ENCODE measurements around the gene SLC17A9.
"Not testable (repeated sequence)": the region's sequence is repeated elsewhere in the genome, so short reads cannot be mapped to it uniquely, and the experiment has no call there.

Gene SLC17A9

DNA sequence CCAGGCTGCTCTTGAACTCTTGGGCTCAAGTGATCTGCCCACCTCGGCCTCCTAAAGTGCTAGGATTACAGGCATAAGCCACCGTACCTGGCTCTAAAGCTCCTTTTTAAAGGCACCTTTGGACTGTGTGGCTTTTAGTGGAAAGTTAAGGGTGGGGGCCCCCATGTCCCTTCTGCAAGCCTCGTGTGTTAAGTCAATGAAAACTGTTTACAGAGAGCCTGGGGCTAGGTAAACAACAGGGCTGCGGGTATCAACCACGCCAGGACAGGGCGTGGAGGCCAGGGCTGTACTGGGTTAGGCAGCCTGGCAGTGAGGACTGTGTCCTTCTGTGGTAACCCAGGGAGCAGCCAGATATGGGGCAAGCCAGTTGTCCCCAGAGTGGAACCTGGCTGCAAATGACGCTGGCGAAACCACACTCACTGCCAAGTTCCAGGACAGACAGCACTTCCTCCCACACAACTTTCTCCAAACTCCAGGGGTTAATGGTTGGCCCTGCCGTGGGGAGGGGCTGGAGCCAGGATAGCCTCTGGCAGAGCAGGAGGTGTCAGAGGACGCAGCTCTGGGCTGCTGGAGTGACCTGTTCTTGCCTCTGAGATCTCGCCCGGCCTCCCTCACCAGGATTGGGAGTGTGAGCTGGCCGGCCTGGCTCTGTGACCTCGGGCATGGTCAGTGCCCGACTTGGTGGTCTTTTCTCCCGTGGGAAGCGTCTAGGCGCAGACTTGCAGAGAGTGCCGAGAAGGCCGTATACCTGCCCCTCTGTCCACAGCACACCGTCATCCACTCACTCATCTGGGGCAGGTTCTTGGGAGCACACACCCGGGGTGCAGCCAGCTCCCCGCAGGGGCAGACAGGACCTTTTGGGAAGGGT, 3.2 kb downstream of the SLC17A9 start:
- no peak overlapping the region for H3K9ac ChIP-seq (ENCODE audit: insufficient read length)
- no peak overlapping the region for H3K4me3 ChIP-seq
- TF ChIP-seq FOXP2 (optimal IDR thresholded peaks at IDR 0.05; ENCODE audit: control extremely low read depth, extremely low read length, insufficient read depth) = no peak
- TF ChIP-seq EZH2 (IDR thresholded peaks at IDR 0.05) = no peak
- no peak for TF ChIP-seq POLR2AphosphoS5 (IDR thresholded peaks at IDR 0.05; ENCODE audit: borderline replicate concordance, low read depth, low read length)
- no peaks in the 10 kb centered on the region for H3K36me3 ChIP-seq (ENCODE audit: insufficient read depth, low read length)
- H3K9me3 ChIP-seq (ENCODE audit: low read depth, low read length) = no peaks in the 10 kb centered on the region
- no peak overlapping the region for H3K27ac ChIP-seq
- no peak for DNase-seq (ENCODE audit: low read depth, low spot score)

DNA sequence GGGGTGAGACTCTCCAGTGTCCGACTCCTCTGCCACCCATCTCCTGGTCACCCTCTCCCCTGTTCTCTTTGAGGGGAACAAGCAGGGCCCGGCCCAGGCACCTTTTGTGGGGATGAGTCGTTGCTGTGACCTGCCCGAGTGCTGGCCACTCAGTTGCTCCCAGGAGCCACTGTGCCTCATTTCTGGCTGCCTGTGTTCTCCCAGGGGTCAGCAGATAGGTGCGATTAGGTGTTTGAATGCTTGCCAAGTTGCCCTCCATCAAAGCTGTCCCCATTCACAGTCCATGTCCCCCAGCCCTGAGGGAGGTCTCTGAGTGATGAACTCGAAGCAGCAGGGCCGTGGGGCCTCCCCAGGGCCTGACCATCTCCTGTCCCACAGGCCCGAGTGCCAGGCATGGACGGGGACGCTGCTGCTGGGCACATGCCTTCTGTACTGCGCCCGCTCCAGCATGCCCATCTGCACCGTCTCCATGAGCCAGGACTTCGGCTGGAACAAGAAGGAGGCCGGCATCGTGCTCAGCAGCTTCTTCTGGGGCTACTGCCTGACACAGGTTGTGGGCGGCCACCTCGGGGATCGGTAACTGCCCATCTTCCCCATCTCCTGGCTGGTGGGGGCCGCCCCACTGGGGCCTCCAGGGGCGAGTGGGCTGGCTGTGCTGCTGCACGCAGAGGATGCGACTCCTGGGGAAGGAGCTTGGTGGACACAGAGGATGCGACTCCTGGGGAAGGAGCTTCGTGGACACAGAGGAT, 4.1 kb downstream of the SLC17A9 start:
- H3K4me3 ChIP-seq = no peak overlapping the region
- DNase-seq (ENCODE audit: low read depth, low spot score) = no peak
- no peaks in the 10 kb centered on the region for H3K9me3 ChIP-seq (ENCODE audit: low read depth, low read length)
- no peaks in the 10 kb centered on the region for H3K36me3 ChIP-seq (ENCODE audit: insufficient read depth, low read length)
- TF ChIP-seq EZH2 (IDR thresholded peaks at IDR 0.05) = no peak
- TF ChIP-seq POLR2AphosphoS5 (IDR thresholded peaks at IDR 0.05; ENCODE audit: borderline replicate concordance, low read depth, low read length) = no peak
- no peak for TF ChIP-seq FOXP2 (optimal IDR thresholded peaks at IDR 0.05; ENCODE audit: control extremely low read depth, extremely low read length, insufficient read depth)
- H3K27ac ChIP-seq = no peak overlapping the region
- no peak overlapping the region for H3K9ac ChIP-seq (ENCODE audit: insufficient read length)

DNA sequence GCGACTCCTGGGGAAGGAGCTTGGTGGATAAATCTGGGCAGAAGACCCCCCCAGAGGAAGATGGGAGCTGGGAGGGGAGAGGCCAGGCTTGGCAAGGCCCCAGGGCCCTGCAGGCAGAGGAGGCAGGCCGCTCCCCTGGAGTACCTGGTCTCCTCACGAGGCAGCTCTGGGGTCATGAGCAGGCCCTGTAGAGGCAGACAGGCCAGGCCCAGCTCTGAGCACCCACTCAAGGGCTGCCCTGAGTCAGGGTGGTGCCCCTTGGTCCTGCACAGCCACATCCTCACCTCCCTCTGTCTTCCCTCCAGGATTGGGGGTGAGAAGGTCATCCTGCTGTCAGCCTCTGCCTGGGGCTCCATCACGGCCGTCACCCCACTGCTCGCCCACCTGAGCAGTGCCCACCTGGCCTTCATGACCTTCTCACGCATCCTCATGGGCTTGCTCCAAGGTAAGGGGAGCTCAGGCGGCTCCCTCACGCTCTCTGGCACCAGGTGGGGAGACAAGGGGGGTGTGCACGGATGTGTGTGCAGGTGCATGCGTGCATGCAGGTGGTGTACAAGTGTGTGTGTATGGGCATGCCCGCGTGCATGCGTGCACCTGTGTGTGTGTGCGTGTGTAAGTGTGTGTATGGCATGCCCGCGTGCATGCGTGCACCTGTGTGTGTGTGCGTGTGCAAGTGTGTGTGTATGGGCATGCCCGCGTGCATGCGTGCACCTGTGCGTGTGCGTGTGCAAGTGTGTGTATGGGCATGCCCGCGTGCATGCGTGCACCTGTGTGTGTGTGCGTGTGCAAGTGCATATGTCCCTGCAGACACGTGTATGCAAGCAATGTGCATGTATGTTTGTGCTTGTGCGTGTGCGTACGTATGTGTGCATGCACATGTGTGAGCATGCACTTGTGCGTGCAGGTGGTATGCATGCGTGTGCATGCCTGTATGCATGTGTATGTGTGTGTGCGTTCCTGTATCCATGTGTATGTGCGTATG, 4.9 kb downstream of the SLC17A9 start:
- Histone ChIP-seq H3K9ac (ENCODE audit: insufficient read length) (no peak overlapping the region), H3K36me3 (ENCODE audit: insufficient read depth, low read length) (no peaks in the 10 kb centered on the region), H3K4me3 (no peak overlapping the region), H3K27ac (no peak overlapping the region), H3K9me3 (ENCODE audit: low read depth, low read length) (no peaks in the 10 kb centered on the region)
- no peak for TF ChIP-seq FOXP2 (optimal IDR thresholded peaks at IDR 0.05; ENCODE audit: control extremely low read depth, extremely low read length, insufficient read depth)
- no peak for TF ChIP-seq POLR2AphosphoS5 (IDR thresholded peaks at IDR 0.05; ENCODE audit: borderline replicate concordance, low read depth, low read length)
- TF ChIP-seq EZH2 (IDR thresholded peaks at IDR 0.05) = no peak
- DNase-seq (ENCODE audit: low read depth, low spot score) = no peak

DNA sequence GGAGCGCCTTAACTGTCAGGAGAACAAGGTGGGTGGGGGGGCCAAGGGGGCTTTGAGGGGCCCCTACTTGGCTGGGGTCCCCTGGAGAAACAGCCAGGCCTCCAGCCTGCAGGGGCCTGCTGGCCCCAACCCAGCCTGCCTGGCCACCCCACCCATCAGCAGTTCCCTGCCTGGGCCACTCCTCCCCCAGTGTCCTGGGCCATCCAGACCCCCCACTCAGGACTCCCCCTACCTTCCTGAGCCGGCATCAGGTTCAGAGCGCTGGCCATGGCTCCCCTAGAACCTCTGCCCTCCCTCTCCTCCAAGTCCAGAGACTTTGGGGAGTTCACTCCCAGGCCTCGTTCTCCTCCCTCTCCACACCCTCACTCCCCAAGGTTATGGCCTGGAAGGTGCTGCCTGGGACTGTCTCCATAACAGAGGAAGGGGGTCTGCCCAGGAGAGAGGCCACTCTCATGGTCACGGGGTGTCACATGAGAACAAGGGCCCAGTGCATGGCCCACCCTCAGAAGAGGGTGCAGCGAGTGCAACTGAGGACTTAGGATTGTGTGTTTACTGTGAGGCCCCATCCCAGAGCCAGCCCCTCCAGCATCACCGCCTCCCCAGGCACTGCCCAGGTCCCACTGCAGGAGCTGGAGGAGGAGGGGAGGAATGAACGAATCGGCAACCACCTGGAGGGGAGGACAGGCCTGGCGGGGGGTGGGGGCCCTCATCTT, 6.0 kb downstream of the SLC17A9 start:
- no peaks in the 10 kb centered on the region for H3K36me3 ChIP-seq (ENCODE audit: insufficient read depth, low read length)
- no peak overlapping the region for H3K4me3 ChIP-seq
- H3K9ac ChIP-seq (ENCODE audit: insufficient read length) = no peak overlapping the region
- no peak for DNase-seq (ENCODE audit: low read depth, low spot score)
- H3K27ac ChIP-seq = no peak overlapping the region
- TF ChIP-seq EZH2 (IDR thresholded peaks at IDR 0.05) (no peak), POLR2AphosphoS5 (IDR thresholded peaks at IDR 0.05; ENCODE audit: borderline replicate concordance, low read depth, low read length) (no peak), FOXP2 (optimal IDR thresholded peaks at IDR 0.05; ENCODE audit: control extremely low read depth, extremely low read length, insufficient read depth) (no peak)
- H3K9me3 ChIP-seq (ENCODE audit: low read depth, low read length) = no peaks in the 10 kb centered on the region

DNA sequence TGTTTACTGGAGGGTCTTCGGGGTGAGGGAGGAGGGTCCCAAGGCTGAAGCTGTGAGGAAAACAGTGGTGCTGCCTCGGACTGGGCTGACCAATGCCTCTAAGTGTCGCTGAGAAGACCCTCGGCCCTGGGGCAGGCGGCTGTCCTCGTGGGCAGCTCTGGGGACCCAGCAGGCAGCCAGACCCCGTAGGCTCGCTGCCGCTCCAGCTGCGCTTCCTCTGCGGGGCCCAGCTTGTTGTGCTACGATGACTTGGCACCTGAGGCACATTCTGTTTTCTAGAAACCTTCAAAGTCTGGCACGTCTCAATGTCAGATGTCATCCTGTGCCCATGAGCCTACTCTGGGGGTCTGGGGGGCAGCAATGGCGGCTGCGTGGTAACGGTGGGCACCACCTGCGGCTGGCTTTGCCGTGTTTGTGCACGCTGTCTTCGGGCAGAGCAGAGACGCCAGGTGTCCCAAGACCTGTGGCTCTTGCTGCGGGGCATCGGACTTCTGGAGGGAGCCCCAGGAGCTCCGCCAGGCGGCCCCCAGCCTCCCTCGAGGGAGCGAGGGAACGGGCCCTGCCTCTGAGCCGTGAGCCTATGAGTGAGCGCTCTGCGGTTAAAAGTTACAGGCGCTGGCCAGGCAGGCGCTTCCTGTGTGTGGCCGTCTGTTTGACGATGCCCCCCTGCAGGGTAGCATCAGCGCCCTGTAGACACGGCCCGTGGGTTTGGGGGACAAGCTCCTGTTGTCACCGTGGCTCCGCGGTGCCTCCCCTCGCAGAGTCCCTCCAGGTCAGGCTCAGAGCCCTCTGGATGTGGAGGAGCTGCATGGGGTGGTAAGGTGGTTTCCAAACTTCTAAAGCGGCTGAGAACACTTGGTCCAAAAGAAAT, 6.8 kb downstream of the SLC17A9 start:
- TF ChIP-seq POLR2AphosphoS5 (IDR thresholded peaks at IDR 0.05; ENCODE audit: borderline replicate concordance, low read depth, low read length) (no peak), FOXP2 (optimal IDR thresholded peaks at IDR 0.05; ENCODE audit: control extremely low read depth, extremely low read length, insufficient read depth) (no peak), EZH2 (IDR thresholded peaks at IDR 0.05) (no peak)
- Histone ChIP-seq H3K4me3 (no peak overlapping the region), H3K9me3 (ENCODE audit: low read depth, low read length) (no peaks in the 10 kb centered on the region), H3K27ac (no peak overlapping the region), H3K36me3 (ENCODE audit: insufficient read depth, low read length) (no peaks in the 10 kb centered on the region), H3K9ac (ENCODE audit: insufficient read length) (no peak overlapping the region)
- no peak for DNase-seq (ENCODE audit: low read depth, low spot score)

DNA sequence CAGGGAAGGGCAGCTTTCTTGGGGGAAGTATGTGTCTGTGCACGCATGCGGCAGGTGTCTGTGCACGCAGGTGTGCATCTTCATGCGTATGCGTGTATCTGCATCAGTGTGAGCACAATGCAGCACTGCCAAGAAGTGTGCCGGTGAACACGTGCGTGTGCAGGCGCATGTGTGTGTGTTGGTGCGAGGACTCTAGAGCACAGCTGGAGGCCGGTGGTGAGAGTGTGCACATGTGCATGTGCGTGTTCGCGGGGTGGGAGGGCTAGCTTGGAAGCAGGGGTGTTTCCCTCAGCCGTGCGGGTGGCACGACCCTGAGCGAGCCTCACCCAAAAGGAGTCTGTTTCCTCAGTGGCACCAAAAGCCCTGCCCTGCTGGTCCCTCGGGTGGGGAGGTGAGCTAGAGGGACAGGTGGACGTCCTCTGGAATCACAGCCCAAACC, 7.5 kb downstream of the SLC17A9 start:
- Histone ChIP-seq H3K4me3 (no peak overlapping the region), H3K36me3 (ENCODE audit: insufficient read depth, low read length) (no peaks in the 10 kb centered on the region), H3K27ac (no peak overlapping the region), H3K9ac (ENCODE audit: insufficient read length) (no peak overlapping the region), H3K9me3 (ENCODE audit: low read depth, low read length) (no peaks in the 10 kb centered on the region)
- no peak for TF ChIP-seq FOXP2 (optimal IDR thresholded peaks at IDR 0.05; ENCODE audit: control extremely low read depth, extremely low read length, insufficient read depth)
- TF ChIP-seq POLR2AphosphoS5 (IDR thresholded peaks at IDR 0.05; ENCODE audit: borderline replicate concordance, low read depth, low read length) = no peak
- TF ChIP-seq EZH2 (IDR thresholded peaks at IDR 0.05) = no peak
- no peak for DNase-seq (ENCODE audit: low read depth, low spot score)

DNA sequence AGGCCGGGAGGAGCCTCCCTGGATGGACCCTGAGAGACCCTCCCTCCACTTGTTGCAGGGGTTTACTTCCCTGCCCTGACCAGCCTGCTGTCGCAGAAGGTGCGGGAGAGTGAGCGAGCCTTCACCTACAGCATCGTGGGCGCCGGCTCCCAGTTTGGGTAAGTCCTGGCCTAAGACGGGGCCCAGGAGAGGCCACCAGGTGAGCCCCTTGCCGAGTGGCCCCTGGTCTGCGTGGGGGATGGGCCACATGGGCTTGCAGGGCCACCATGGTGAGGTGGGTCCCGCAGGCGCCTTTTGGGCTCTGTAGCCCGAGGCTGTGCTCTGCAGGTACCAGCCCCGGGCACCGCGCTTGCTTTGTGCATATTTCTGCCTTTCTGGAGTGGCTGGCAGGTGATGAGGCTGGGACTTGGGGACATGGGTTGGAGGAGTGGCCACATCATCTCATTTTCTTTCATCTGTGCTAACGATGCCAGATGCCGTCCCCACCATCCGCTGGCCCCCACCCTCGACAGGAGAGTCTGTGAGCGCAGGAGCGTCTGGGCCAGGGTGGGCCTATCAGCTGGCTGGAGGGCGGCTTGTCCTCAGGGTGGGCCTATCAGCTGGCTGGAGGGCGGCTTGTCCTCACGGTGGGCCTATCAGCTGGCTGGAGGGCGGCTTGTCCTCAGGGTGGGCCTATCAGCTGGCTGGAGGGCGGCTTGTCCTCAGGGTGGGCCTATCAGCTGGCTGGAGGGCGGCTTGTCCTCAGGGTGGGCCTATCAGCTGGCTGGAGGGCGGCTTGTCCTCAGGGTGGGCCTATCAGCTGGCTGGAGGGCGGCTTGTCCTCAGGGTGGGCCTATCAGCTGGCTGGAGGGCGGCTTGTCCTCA, 8.2 kb downstream of the SLC17A9 start:
- not testable (repeated sequence) for H3K9ac ChIP-seq (ENCODE audit: insufficient read length)

More for the DNA sequence above, 8.2 kb downstream of the SLC17A9 start:
- H3K36me3 ChIP-seq (ENCODE audit: insufficient read depth, low read length); DNase-seq (ENCODE audit: low read depth, low spot score); H3K9me3 ChIP-seq (ENCODE audit: low read depth, low read length); H3K27ac ChIP-seq; H3K4me3 ChIP-seq: not testable (repeated sequence)

Data from SK-N-MC (cell line).